ENCODE measurements around the gene MB.

GRCh38 chr22:35570686-35571194 lies 46.4 kb downstream of the MB start:
- TF ChIP-seq CTCF (IDR thresholded peaks at IDR 0.05) = no peak
- no peak for TF ChIP-seq POLR2A (IDR thresholded peaks at IDR 0.05)

Measured in Peyer's patch (tissue), 4 donors.